Astrocyte of the spinal cord (primary cell): ENCODE data around the gene REXO4.

ENCODE experiments used
- DNase-seq: peaks from one replicate; pipeline ENCODE4 v3.0.0; 2011; ENCODE audit warnings: low read depth, low spot score
- H3K4me3 ChIP-seq: 2 replicates; pipeline ENCODE4 v1.5.1; 2011; ENCODE audit warnings: low read depth, mild to moderate bottlenecking, low read length, moderate library complexity
- CTCF ChIP-seq: IDR thresholded peaks from 2 replicates; pipeline ENCODE4 v1.5.1; 2012; ENCODE audit warnings: low read depth, mild to moderate bottlenecking, low read length, inconsistent platforms
- in situ Hi-C: cut with HindIII; loops from 2 replicates; pipeline ENCODE4 v1.10.0; 2017; ENCODE audit warnings: low sequenced_read_pairs

REXO4 gene

GRCh38 chr9:133402689-133403088 lies 15.1 kb downstream of the REXO4 start:
- H3K4me3 ChIP-seq: no peak overlapping the region
- TF ChIP-seq CTCF: no peak
- no peak for DNase-seq
- in situ Hi-C loops: no loop called here

GRCh38 chr9:133401588-133401987 lies 16.2 kb downstream of the REXO4 start:
- H3K4me3 ChIP-seq: no peak overlapping the region
- no peak for TF ChIP-seq CTCF
- DNase-seq: no peak
- in situ Hi-C loops: no loop called here

GRCh38 chr9:133400292-133400691 lies 17.5 kb downstream of the REXO4 start:
- DNase-seq: no peak
- in situ Hi-C loops: no loop called here
- TF ChIP-seq CTCF: no peak
- H3K4me3 ChIP-seq: no peak overlapping the region

- no peak for DNase-seq
- TF ChIP-seq CTCF: no peak
- no peak overlapping the region for H3K4me3 ChIP-seq
- in situ Hi-C loops: no loop called here
These were observed 19.9 kb downstream of the REXO4 start for GRCh38 chr9:133397895-133398294.

- no peak for TF ChIP-seq CTCF
- no peak for DNase-seq
- in situ Hi-C loops: no loop called here
- H3K4me3 ChIP-seq: no peak overlapping the region
These were observed 20.4 kb downstream of the REXO4 start for GRCh38 chr9:133397370-133397769.

- DNase-seq: peak; percentile 3
- in situ Hi-C loops: no loop called here
- peak; percentile 46 for TF ChIP-seq CTCF
- no peak overlapping the region for H3K4me3 ChIP-seq
These were observed 20.9 kb downstream of the REXO4 start for GRCh38 chr9:133396952-133397351.

- in situ Hi-C loops: no loop called here
- TF ChIP-seq CTCF: no peak
- DNase-seq: no peak
These were observed 23.0 kb downstream of the REXO4 start for GRCh38 chr9:133394687-133395271.

More at GRCh38 chr9:133394687-133395271, 23.0 kb downstream of the REXO4 start:
- no peak overlapping the region for H3K4me3 ChIP-seq
